ENCODE data around the gene NUCB1.
"Not testable (repeated sequence)": the region's sequence is repeated elsewhere in the genome, so short reads cannot be mapped to it uniquely, and the experiment has no call there.

NUCB1 gene

GRCh38 chr19:48910803-48911202, 10.7 kb downstream of the NUCB1 start:
- H3K4me1 ChIP-seq (ENCODE audit: control insufficient read depth, insufficient read depth, low read length): no peaks in the 10 kb centered on the region

GRCh38 chr19:48913114-48913889, 13.2 kb downstream of the NUCB1 start:
- H3K4me1 ChIP-seq (ENCODE audit: control insufficient read depth, insufficient read depth, low read length): no peaks in the 10 kb centered on the region
- no peak overlapping the region for H3K9ac ChIP-seq (ENCODE audit: low read length)
- H3K4me3 ChIP-seq (ENCODE audit: low read depth, low read length): no peak overlapping the region
- no peak overlapping the region for H3K27ac ChIP-seq (ENCODE audit: low read depth, low read length)
- H3K9me3 ChIP-seq (ENCODE audit: control insufficient read depth, insufficient read depth, low read depth, low read length): no peaks in the 10 kb centered on the region
- peaks cover 65% of the 10 kb centered on the region for H3K36me3 ChIP-seq (ENCODE audit: control insufficient read depth, insufficient read depth, low read length)
- no peaks in the 10 kb centered on the region for H3K27me3 ChIP-seq (ENCODE audit: control insufficient read depth, insufficient read depth, low read length)

More at GRCh38 chr19:48910803-48911202, 10.7 kb downstream of the NUCB1 start:
- H3K9ac ChIP-seq (ENCODE audit: low read length): no peak overlapping the region
- H3K27ac ChIP-seq (ENCODE audit: low read depth, low read length): no peak overlapping the region
- no peak overlapping the region for H3K4me3 ChIP-seq (ENCODE audit: low read depth, low read length)
- H3K9me3 ChIP-seq (ENCODE audit: control insufficient read depth, insufficient read depth, low read depth, low read length): no peaks in the 10 kb centered on the region
- H3K27me3 ChIP-seq (ENCODE audit: control insufficient read depth, insufficient read depth, low read length): no peaks in the 10 kb centered on the region
- peaks cover 77% of the 10 kb centered on the region for H3K36me3 ChIP-seq (ENCODE audit: control insufficient read depth, insufficient read depth, low read length)

DNA sequence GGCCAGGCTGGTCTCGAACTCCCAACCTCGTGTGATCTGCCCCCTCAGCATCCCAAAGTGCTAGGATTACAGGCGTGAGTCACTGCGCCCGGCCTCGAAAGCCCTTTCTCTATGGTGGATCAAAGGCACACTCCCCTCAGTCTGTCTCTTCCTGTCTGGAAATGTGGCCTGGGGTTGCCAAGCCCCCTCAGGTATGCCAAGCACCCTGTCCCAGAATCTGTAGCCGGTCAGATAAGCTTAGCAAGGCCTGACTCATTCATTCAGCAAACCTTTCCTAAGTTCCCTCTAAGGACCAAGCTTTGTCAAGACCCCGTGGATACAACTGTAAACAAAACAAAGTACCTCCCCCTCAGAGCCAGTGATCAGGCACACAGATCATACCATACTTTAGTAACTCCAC, 14.1 kb downstream of the NUCB1 start:
- no peaks in the 10 kb centered on the region for H3K27me3 ChIP-seq (ENCODE audit: control insufficient read depth, insufficient read depth, low read length)
- H3K27ac ChIP-seq (ENCODE audit: low read depth, low read length): no peak overlapping the region
- no peak overlapping the region for H3K9ac ChIP-seq (ENCODE audit: low read length)
- no peaks in the 10 kb centered on the region for H3K9me3 ChIP-seq (ENCODE audit: control insufficient read depth, insufficient read depth, low read depth, low read length)
- H3K4me3 ChIP-seq (ENCODE audit: low read depth, low read length): no peak overlapping the region
- peaks cover 66% of the 10 kb centered on the region for H3K36me3 ChIP-seq (ENCODE audit: control insufficient read depth, insufficient read depth, low read length)
- H3K4me1 ChIP-seq (ENCODE audit: control insufficient read depth, insufficient read depth, low read length): no peaks in the 10 kb centered on the region

GRCh38 chr19:48915757-48916156, 15.6 kb downstream of the NUCB1 start:
- Histone ChIP-seq H3K4me1 (ENCODE audit: control insufficient read depth, insufficient read depth, low read length) (no peaks in the 10 kb centered on the region), H3K4me3 (ENCODE audit: low read depth, low read length) (no peak overlapping the region), H3K27ac (ENCODE audit: low read depth, low read length) (no peak overlapping the region), H3K9ac (ENCODE audit: low read length) (no peak overlapping the region), H3K36me3 (ENCODE audit: control insufficient read depth, insufficient read depth, low read length) (peaks cover 63% of the 10 kb centered on the region), H3K27me3 (ENCODE audit: control insufficient read depth, insufficient read depth, low read length) (no peaks in the 10 kb centered on the region), H3K9me3 (ENCODE audit: control insufficient read depth, insufficient read depth, low read depth, low read length) (no peaks in the 10 kb centered on the region)

DNA sequence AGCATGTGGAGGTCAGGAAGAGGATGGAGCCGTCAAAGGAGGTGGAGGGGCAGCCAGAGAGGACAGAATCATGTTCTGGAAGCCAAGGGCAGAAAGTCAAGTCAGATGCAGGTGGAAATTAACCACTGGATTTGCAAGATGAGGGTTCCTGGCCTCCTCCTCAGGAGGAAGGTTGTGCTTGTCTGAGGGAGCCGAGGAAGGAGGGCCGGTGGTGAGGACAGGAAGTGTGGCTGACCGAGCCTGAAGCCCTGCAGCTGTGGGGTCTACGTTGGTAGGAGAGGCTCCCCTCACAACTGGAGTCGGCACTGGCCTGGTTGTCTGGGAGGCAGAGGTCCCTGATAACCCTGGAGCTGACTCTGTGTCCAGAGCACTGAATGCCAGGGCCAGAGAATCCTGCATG, 18.0 kb downstream of the NUCB1 start:
- Histone ChIP-seq H3K4me3 (ENCODE audit: low read depth, low read length) (no peak overlapping the region), H3K27ac (ENCODE audit: low read depth, low read length) (no peak overlapping the region), H3K9me3 (ENCODE audit: control insufficient read depth, insufficient read depth, low read depth, low read length) (no peaks in the 10 kb centered on the region), H3K4me1 (ENCODE audit: control insufficient read depth, insufficient read depth, low read length) (no peaks in the 10 kb centered on the region), H3K36me3 (ENCODE audit: control insufficient read depth, insufficient read depth, low read length) (peaks cover 62% of the 10 kb centered on the region), H3K27me3 (ENCODE audit: control insufficient read depth, insufficient read depth, low read length) (no peaks in the 10 kb centered on the region), H3K9ac (ENCODE audit: low read length) (no peak overlapping the region)

GRCh38 chr19:48918801-48919247, 18.7 kb downstream of the NUCB1 start:
- Histone ChIP-seq H3K4me3 (ENCODE audit: low read depth, low read length) (no peak overlapping the region), H3K9ac (ENCODE audit: low read length) (no peak overlapping the region), H3K27me3 (ENCODE audit: control insufficient read depth, insufficient read depth, low read length) (no peaks in the 10 kb centered on the region), H3K27ac (ENCODE audit: low read depth, low read length) (no peak overlapping the region), H3K36me3 (ENCODE audit: control insufficient read depth, insufficient read depth, low read length) (peaks cover 57% of the 10 kb centered on the region), H3K4me1 (ENCODE audit: control insufficient read depth, insufficient read depth, low read length) (no peaks in the 10 kb centered on the region), H3K9me3 (ENCODE audit: control insufficient read depth, insufficient read depth, low read depth, low read length) (no peaks in the 10 kb centered on the region)

GRCh38 chr19:48919271-48919670, 19.2 kb downstream of the NUCB1 start:
- H3K36me3 ChIP-seq (ENCODE audit: control insufficient read depth, insufficient read depth, low read length): peaks cover 54% of the 10 kb centered on the region
- not testable (repeated sequence) for H3K4me1 ChIP-seq (ENCODE audit: control insufficient read depth, insufficient read depth, low read length); H3K9ac ChIP-seq (ENCODE audit: low read length); H3K27ac ChIP-seq (ENCODE audit: low read depth, low read length); H3K4me3 ChIP-seq (ENCODE audit: low read depth, low read length); H3K27me3 ChIP-seq (ENCODE audit: control insufficient read depth, insufficient read depth, low read length); H3K9me3 ChIP-seq (ENCODE audit: control insufficient read depth, insufficient read depth, low read depth, low read length)

- Histone ChIP-seq H3K4me1 (ENCODE audit: control insufficient read depth, insufficient read depth, low read length) (no peaks in the 10 kb centered on the region), H3K9me3 (ENCODE audit: control insufficient read depth, insufficient read depth, low read depth, low read length) (no peaks in the 10 kb centered on the region), H3K27ac (ENCODE audit: low read depth, low read length) (no peak overlapping the region), H3K36me3 (ENCODE audit: control insufficient read depth, insufficient read depth, low read length) (peaks cover 43% of the 10 kb centered on the region), H3K9ac (ENCODE audit: low read length) (no peak overlapping the region), H3K4me3 (ENCODE audit: low read depth, low read length) (no peak overlapping the region), H3K27me3 (ENCODE audit: control insufficient read depth, insufficient read depth, low read length) (no peaks in the 10 kb centered on the region)
Observed at GRCh38 chr19:48920949-48921348, 20.8 kb downstream of the NUCB1 start.

DNA sequence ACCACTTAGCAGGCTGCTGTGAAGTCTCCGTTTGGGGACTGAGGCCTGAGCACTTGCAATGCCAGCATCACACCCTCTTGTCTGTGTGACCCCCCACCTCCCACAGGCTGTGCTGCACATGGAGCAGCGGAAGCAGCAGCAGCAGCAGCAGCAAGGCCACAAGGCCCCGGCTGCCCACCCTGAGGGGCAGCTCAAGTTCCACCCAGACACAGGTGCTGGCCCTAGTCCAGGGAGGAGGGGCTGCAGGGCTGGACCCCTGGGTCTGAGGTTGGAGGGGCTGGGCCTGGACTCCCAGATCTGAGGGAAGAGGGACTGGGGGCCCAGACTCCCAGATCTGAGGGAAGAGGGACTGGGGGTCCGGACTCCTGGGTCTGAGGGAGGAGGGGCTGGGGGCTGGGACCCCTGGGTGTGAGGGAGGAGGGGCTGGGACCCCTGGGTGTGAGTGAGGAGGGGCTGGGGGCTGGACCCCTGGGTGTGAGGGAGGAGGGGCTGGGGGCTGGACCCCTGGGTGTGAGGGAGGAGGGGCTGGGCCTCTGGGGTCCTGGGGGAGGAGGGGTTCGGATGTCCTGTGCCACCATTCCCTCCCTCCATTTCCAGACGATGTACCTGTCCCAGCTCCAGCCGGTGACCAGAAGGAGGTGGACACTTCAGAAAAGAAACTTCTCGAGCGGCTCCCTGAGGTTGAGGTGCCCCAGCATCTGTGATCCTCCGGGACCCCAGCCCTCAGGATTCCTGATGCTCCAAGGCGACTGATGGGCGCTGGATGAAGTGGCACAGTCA, 21.8 kb downstream of the NUCB1 start:
- H3K27me3 ChIP-seq (ENCODE audit: control insufficient read depth, insufficient read depth, low read length): no peaks in the 10 kb centered on the region
- H3K9ac ChIP-seq (ENCODE audit: low read length): no peak overlapping the region
- H3K9me3 ChIP-seq (ENCODE audit: control insufficient read depth, insufficient read depth, low read depth, low read length): no peaks in the 10 kb centered on the region
- no peak overlapping the region for H3K4me3 ChIP-seq (ENCODE audit: low read depth, low read length)
- peaks cover 41% of the 10 kb centered on the region for H3K36me3 ChIP-seq (ENCODE audit: control insufficient read depth, insufficient read depth, low read length)
- no peak overlapping the region for H3K27ac ChIP-seq (ENCODE audit: low read depth, low read length)
- no peaks in the 10 kb centered on the region for H3K4me1 ChIP-seq (ENCODE audit: control insufficient read depth, insufficient read depth, low read length)

DNA sequence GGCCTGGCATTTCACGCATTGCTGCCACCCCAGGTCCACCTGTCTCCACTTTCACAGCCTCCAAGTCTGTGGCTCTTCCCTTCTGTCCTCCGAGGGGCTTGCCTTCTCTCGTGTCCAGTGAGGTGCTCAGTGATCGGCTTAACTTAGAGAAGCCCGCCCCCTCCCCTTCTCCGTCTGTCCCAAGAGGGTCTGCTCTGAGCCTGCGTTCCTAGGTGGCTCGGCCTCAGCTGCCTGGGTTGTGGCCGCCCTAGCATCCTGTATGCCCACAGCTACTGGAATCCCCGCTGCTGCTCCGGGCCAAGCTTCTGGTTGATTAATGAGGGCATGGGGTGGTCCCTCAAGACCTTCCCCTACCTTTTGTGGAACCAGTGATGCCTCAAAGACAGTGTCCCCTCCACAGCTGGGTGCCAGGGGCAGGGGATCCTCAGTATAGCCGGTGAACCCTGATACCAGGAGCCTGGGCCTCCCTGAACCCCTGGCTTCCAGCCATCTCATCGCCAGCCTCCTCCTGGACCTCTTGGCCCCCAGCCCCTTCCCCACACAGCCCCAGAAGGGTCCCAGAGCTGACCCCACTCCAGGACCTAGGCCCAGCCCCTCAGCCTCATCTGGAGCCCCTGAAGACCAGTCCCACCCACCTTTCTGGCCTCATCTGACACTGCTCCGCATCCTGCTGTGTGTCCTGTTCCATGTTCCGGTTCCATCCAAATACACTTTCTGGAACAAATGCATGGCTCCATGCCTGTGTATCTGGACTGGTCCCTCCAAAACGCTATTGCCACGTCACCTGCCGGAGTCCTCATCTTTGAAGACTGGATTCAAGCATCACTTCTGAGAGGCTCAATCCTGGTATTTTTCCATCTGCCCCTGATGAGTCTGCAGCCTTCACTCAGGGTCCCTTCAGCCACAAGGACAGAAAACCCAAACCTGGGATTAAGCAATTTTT, 22.7 kb downstream of the NUCB1 start:
- Histone ChIP-seq H3K4me3 (ENCODE audit: low read depth, low read length) (no peak overlapping the region), H3K9ac (ENCODE audit: low read length) (no peak overlapping the region), H3K9me3 (ENCODE audit: control insufficient read depth, insufficient read depth, low read depth, low read length) (no peaks in the 10 kb centered on the region), H3K27ac (ENCODE audit: low read depth, low read length) (no peak overlapping the region), H3K27me3 (ENCODE audit: control insufficient read depth, insufficient read depth, low read length) (no peaks in the 10 kb centered on the region), H3K36me3 (ENCODE audit: control insufficient read depth, insufficient read depth, low read length) (peaks cover 41% of the 10 kb centered on the region), H3K4me1 (ENCODE audit: control insufficient read depth, insufficient read depth, low read length) (no peaks in the 10 kb centered on the region)

Measured in HUES6 (cell line).